H1 (cell line): Measurements from ENCODE around the gene COL19A1. TPM values are rescaled to one million over a fixed set of nuclear protein-coding genes. Genes with fewer than 3 reads are reported as not detected.

Experiments used
- CTCF ChIA-PET: fragments of 300-600 bp; sonication (Branson Sonifier 250); formaldehyde crosslinking; loops from one replicate; lab custom pipeline; 2021; ENCODE audit not compliant: partially characterized antibody; lab: Charles Lee
- POLR2A ChIA-PET: fragments of 300-600 bp; sonication (Branson Sonifier 250); formaldehyde crosslinking; loops from one replicate; lab custom pipeline; 2021; ENCODE audit warnings: inconsistent platforms; ENCODE audit not compliant: partially characterized antibody; lab: Charles Lee
- DNase-seq, 2 experiments: peaks; one replicate each; pipeline versions ENCODE4 v3.0.0 to v3.0.0-alpha.2; 2010 to 2022; ENCODE audit warnings: low spot score in 2 of 2, low read depth in 1 of 2, mixed read lengths in 1 of 2
- FAIRE-seq: peaks from 2 replicates; lab custom pipeline; 2011; peaks lifted over from hg19 to GRCh38; lab: Jason Lieb, UNC
- H2AFZ ChIP-seq: 2 replicates; pipeline ENCODE4 v1.8.1; 2012; ENCODE audit warnings: low read length, inconsistent platforms
- H2AK5ac ChIP-seq: 2 replicates; pipeline ENCODE4 v1.6.1; 2013; ENCODE audit warnings: low read depth, low read length
- H2BK120ac ChIP-seq: replicated peaks from 2 replicates; pipeline ENCODE3; 2013; ENCODE audit warnings: low read depth, low read length, inconsistent platforms
- H2BK12ac ChIP-seq: 2 replicates; pipeline ENCODE4 v1.6.1; 2013; ENCODE audit warnings: low read depth, low read length
- H2BK15ac ChIP-seq: 2 replicates; pipeline ENCODE4 v1.6.1; 2013; ENCODE audit warnings: low read length
- H2BK20ac ChIP-seq: 2 replicates; pipeline ENCODE4 v1.6.1; 2013; ENCODE audit warnings: low read length
- H2BK5ac ChIP-seq: 2 replicates; pipeline ENCODE4 v1.6.1; 2013; ENCODE audit warnings: low read depth, low read length
- H3K14ac ChIP-seq: 2 replicates; pipeline ENCODE4 v1.6.1; 2013; ENCODE audit warnings: inconsistent platforms; ENCODE audit not compliant: insufficient read length
- H3K18ac ChIP-seq: 2 replicates; pipeline ENCODE4 v1.6.1; 2013; ENCODE audit warnings: low read length; ENCODE audit errors: extremely low read depth
- H3K23ac ChIP-seq: 2 replicates; pipeline ENCODE4 v1.6.1; 2013; ENCODE audit warnings: inconsistent platforms; ENCODE audit not compliant: insufficient read length
- H3K23me2 ChIP-seq: 2 replicates; pipeline ENCODE4 v1.6.1; 2013; ENCODE audit warnings: low read depth, low read length
- H3K27ac ChIP-seq: 2 replicates; pipeline ENCODE4 v1.6.1; 2011; ENCODE audit warnings: low read depth, low read length, inconsistent platforms
- H3K27me3 ChIP-seq, 4 experiments: replicated peaks in 1 of 4; 1 replicate in 1 of 4; 2 replicates in 3 of 4; pipeline versions ENCODE4 v1.6.1 to v1.8.1; 2011 to 2013; ENCODE audit warnings: low read length in 3 of 4, mild to moderate bottlenecking in 3 of 4, inconsistent platforms in 2 of 4, mixed read lengths in 2 of 4, moderate library complexity in 1 of 4; ENCODE audit not compliant: control insufficient read depth in 3 of 4, insufficient read depth in 3 of 4; ENCODE audit errors: extremely low read depth in 1 of 4
- H3K36me3 ChIP-seq, 4 experiments: 2 replicates each; pipeline versions ENCODE4 v1.6.1 to v1.8.1; 2011 to 2013; ENCODE audit warnings: mild to moderate bottlenecking in 4 of 4, low read length in 3 of 4, moderate library complexity in 2 of 4, control low read depth in 1 of 4, inconsistent platforms in 1 of 4; ENCODE audit not compliant: insufficient read depth in 4 of 4, control insufficient read depth in 2 of 4
- H3K4ac ChIP-seq: replicated peaks from 2 replicates; pipeline ENCODE3; 2013; ENCODE audit warnings: low read length, low read depth, mixed read lengths, inconsistent platforms; ENCODE audit not compliant: insufficient read length
- H3K4me1 ChIP-seq, 4 experiments: replicated peaks in 1 of 4; 1 replicate in 1 of 4; 2 replicates in 3 of 4; pipeline versions ENCODE4 v1.6.1 to v1.8.1; 2011 to 2013; ENCODE audit warnings: low read length in 3 of 4, inconsistent platforms in 2 of 4, mixed read lengths in 1 of 4; ENCODE audit not compliant: insufficient read depth in 4 of 4, control insufficient read depth in 3 of 4
- H3K4me2 ChIP-seq, 2 experiments: 2 replicates each; pipeline versions ENCODE4 v1.6.1 to v1.8.1; 2011 to 2013; ENCODE audit warnings: low read depth in 2 of 2, low read length in 2 of 2, control low read depth in 1 of 2, inconsistent platforms in 1 of 2, mild to moderate bottlenecking in 1 of 2; ENCODE audit not compliant: insufficient read depth in 1 of 2
- H3K4me3 ChIP-seq, 4 experiments: fragments of 200-600, 300-600 bp in 1 of 4; sonication (generic), shearing (Covaris generic), sonication (Bioruptor Twin) in 1 of 4; 2 replicates each; pipeline versions ENCODE4 v1.5.1 to v1.8.1; 2011 to 2016; ENCODE audit warnings: low read length in 4 of 4, low read depth in 3 of 4, control low read depth in 2 of 4, inconsistent platforms in 2 of 4, mild to moderate bottlenecking in 2 of 4, mixed read lengths in 1 of 4, moderate library complexity in 1 of 4; ENCODE audit not compliant: insufficient read depth in 2 of 4; ENCODE audit errors: extremely low read depth in 1 of 4
- H3K56ac ChIP-seq: replicated peaks from 2 replicates; pipeline ENCODE3; 2013; ENCODE audit warnings: low read depth, mild to moderate bottlenecking, mixed read lengths, low read length, inconsistent platforms; ENCODE audit not compliant: insufficient read length
- H3K79me1 ChIP-seq: 2 replicates; pipeline ENCODE4 v1.6.1; 2013; ENCODE audit warnings: low read depth, low read length, control low read depth
- H3K79me2 ChIP-seq, 2 experiments: 2 replicates each; pipeline versions ENCODE4 v1.6.1 to v1.8.1; 2012 to 2013; ENCODE audit warnings: low read length in 2 of 2, mild to moderate bottlenecking in 2 of 2, inconsistent platforms in 1 of 2; ENCODE audit not compliant: insufficient read depth in 2 of 2, control insufficient read depth in 1 of 2
- H3K9ac ChIP-seq, 4 experiments: replicated peaks in 1 of 4; 1 replicate in 1 of 4; 2 replicates in 3 of 4; pipeline versions ENCODE4 v1.6.1 to v1.8.1; 2011 to 2013; ENCODE audit warnings: low read depth in 3 of 4, low read length in 3 of 4, control low read depth in 2 of 4, mild to moderate bottlenecking in 2 of 4, moderate library complexity in 2 of 4, inconsistent platforms in 1 of 4; ENCODE audit errors: extremely low read depth in 1 of 4
- H3K9me3 ChIP-seq, 2 experiments: 2 replicates each; pipeline versions ENCODE4 v1.6.1 to v1.8.1; 2012 to 2013; ENCODE audit warnings: mild to moderate bottlenecking in 2 of 2, moderate library complexity in 2 of 2, control low read depth in 1 of 2, inconsistent platforms in 1 of 2, low read depth in 1 of 2, low read length in 1 of 2, mixed read lengths in 1 of 2; ENCODE audit not compliant: insufficient read depth in 2 of 2
- H4K20me1 ChIP-seq, 2 experiments: replicated peaks in 1 of 2; 2 replicates each; pipeline versions ENCODE3 to v1.8.1; 2011 to 2013; ENCODE audit warnings: inconsistent platforms in 2 of 2, low read length in 2 of 2, mild to moderate bottlenecking in 1 of 2; ENCODE audit not compliant: insufficient read depth in 2 of 2, control insufficient read depth in 1 of 2
- H4K5ac ChIP-seq: 2 replicates; pipeline ENCODE4 v1.6.1; 2013; ENCODE audit warnings: low read length, low read depth, mixed read lengths, inconsistent platforms; ENCODE audit not compliant: insufficient read length
- H4K8ac ChIP-seq: 2 replicates; pipeline ENCODE4 v1.8.0; 2013; ENCODE audit warnings: mild to moderate bottlenecking, moderate library complexity, low read length, inconsistent platforms; ENCODE audit not compliant: insufficient read depth; ENCODE audit errors: extremely low read depth
- H4K91ac ChIP-seq: replicated peaks from 2 replicates; pipeline ENCODE3; 2013; ENCODE audit warnings: low read length, mixed read lengths, inconsistent platforms; ENCODE audit not compliant: insufficient read length
- BACH1 ChIP-seq: IDR thresholded peaks from 2 replicates; pipeline ENCODE4 v1.6.1; 2012; ENCODE audit warnings: low read length, improper control_type of control experiment
- BRCA1 ChIP-seq: IDR thresholded peaks from 2 replicates; pipeline ENCODE4 v1.6.1; 2012; ENCODE audit warnings: low read depth, low read length, improper control_type of control experiment
- CEBPB ChIP-seq: IDR thresholded peaks from 2 replicates; pipeline ENCODE4 v1.6.1; 2012; ENCODE audit warnings: low read depth, low read length
- CREB1 ChIP-seq: IDR thresholded peaks from 2 replicates; pipeline ENCODE4 v1.6.1; 2012; ENCODE audit warnings: inconsistent platforms
- CTCF ChIP-seq, 3 experiments: IDR thresholded peaks; 1 replicate in 2 of 3; 2 replicates in 1 of 3; pipeline versions ENCODE4 v1.5.1 to v1.6.1; 2011; ENCODE audit warnings: low read length in 3 of 3, mild to moderate bottlenecking in 3 of 3, inconsistent platforms in 2 of 3, low read depth in 1 of 3, moderate library complexity in 1 of 3; ENCODE audit not compliant: insufficient read depth in 1 of 3; ENCODE audit errors: control extremely low read depth in 1 of 3
- EZH2 ChIP-seq: fragments of 200-600 bp; sonication (generic); IDR thresholded peaks from 2 replicates; pipeline ENCODE4 v1.7.1; 2012; ENCODE audit warnings: low read depth, mild to moderate bottlenecking, moderate library complexity, low read length, inconsistent platforms; ENCODE audit not compliant: severe bottlenecking
- HDAC2 ChIP-seq, 2 experiments: fragments of 300-600 bp in 1 of 2; sonication (generic) in 1 of 2; IDR thresholded peaks; 2 replicates each; pipeline ENCODE4 v1.6.1; 2011 to 2012; ENCODE audit warnings: low read depth in 2 of 2, low read length in 2 of 2, mild to moderate bottlenecking in 2 of 2, moderate library complexity in 2 of 2, borderline replicate concordance in 1 of 2, inconsistent platforms in 1 of 2
- HDAC6 ChIP-seq: IDR thresholded peaks from one replicate; pipeline ENCODE4 v1.7.1; 2012; ENCODE audit warnings: low read depth, mild to moderate bottlenecking, inconsistent platforms, low read length, moderate library complexity
- JUND ChIP-seq: IDR thresholded peaks from 2 replicates; pipeline ENCODE4 v1.6.1; 2011; ENCODE audit warnings: mild to moderate bottlenecking, improper control_type of control experiment, low read length
- TBP ChIP-seq: IDR thresholded peaks from 2 replicates; pipeline ENCODE4 v1.6.1; 2011; ENCODE audit warnings: low read depth, low read length, improper control_type of control experiment
- WGBS, 2 experiments: shearing (Covaris generic) in 1 of 2; methylation state at CpG; one replicate each; pipeline versions ENCODE4 v1.1.6 to v1.1.7; 2013 to 2015; ENCODE audit warnings: low lambda C conversion rate in 2 of 2, mixed read lengths in 2 of 2, inconsistent platforms in 1 of 2, low coverage in 1 of 2, missing lambda C conversion rate in 1 of 2; ENCODE audit not compliant: insufficient replicate concordance in 2 of 2, insufficient coverage in 1 of 2, insufficient read length in 1 of 2; ENCODE audit errors: extremely low coverage in 1 of 2, missing lambda C conversion rate in 1 of 2; 5-methylcytosine and 5-hydroxymethylcytosine counted together
- polyA plus RNA-seq, 7 experiments: library from polyadenylated mRNA; depleted of rRNA in 3 of 7; stranded (reverse) in 5 of 7; unstranded in 2 of 7; fragments of >200 nt in 5 of 7; fragments of 200-250 nt in 2 of 7; gene quantifications; 1 replicate in 5 of 7; 2 replicates in 1 of 7; 4 replicates in 1 of 7; pipeline versions ENCODE4 v1.2.1 to v1.2.3, GENCODE V29; 2011 to 2013; ENCODE audit warnings: missing spikeins in 2 of 7, mixed read lengths in 2 of 7
- total RNA-seq: library from RNA; stranded (reverse); fragmentation: NEBNext Ultra II Directional; extraction: Animal tissue kit (Norgen Biotek cat#: 25700); gene quantifications from 2 replicates; pipeline ENCODE4 v1.2.1, GENCODE V29; 2021

COL19A1 gene
- total and polyA plus RNA-seq, 2 of the 8 experiments (the other 6 are each of a cell fraction or from before 2014, with no cell fraction given): not detected

- no peak overlapping the region for H4K91ac ChIP-seq
- TF ChIP-seq BRCA1 (no peak), JUND (no peak), CEBPB (no peak), EZH2 (no peak), TBP (no peak), HDAC2 (IDR thresholded peaks at IDR 0.05; ENCODE audit: borderline replicate concordance in 1 of 2, low read depth in 2 of 2, low read length in 2 of 2) (no peak), CTCF (IDR thresholded peaks at IDR 0.05; ENCODE audit: control extremely low read depth in 1 of 3, insufficient read depth in 1 of 3, low read depth in 1 of 3, low read length in 3 of 3) (peak; percentile 67 to 93 (median 85)), BACH1 (no peak), CREB1 (no peak), HDAC6 (no peak)
Observed at GRCh38 chr6:70166088-70166958, 300.0 kb downstream of the COL19A1 start.

More at GRCh38 chr6:70166088-70166958, 300.0 kb downstream of the COL19A1 start:
- H4K5ac ChIP-seq: no peak overlapping the region
- POLR2A ChIA-PET: no interaction called here
- peak; percentile 17 to 79 for DNase-seq
- H2BK12ac ChIP-seq: no peak overlapping the region
- no peaks in the 10 kb centered on the region for H3K36me3 ChIP-seq
- H3K4me3 ChIP-seq: peak overlapping the region in 2 of 4 experiments; percentile 17 to 45; a peak in 2 of 8 replicates
- H3K18ac ChIP-seq: no peak overlapping the region
- FAIRE-seq: peak; percentile 86
- no peak overlapping the region for H3K56ac ChIP-seq
- H3K4ac ChIP-seq: no peak overlapping the region
- H2BK20ac ChIP-seq: no peak overlapping the region
- no peaks in the 10 kb centered on the region for H3K79me2 ChIP-seq
- no peak overlapping the region for H2BK15ac ChIP-seq
- WGBS, 2 experiments: 33% methylated on average over 24 of the region's 24 CpGs; no CpG with 5 or more reads in 1 of the 2 experiments
- H2BK120ac ChIP-seq: no peak overlapping the region
- H3K9ac ChIP-seq: no peak overlapping the region; a peak in 1 of 7 replicates
- H3K23me2 ChIP-seq: no peaks in the 10 kb centered on the region
- H3K9me3 ChIP-seq: no peaks in the 10 kb centered on the region
- H3K23ac ChIP-seq: no peak overlapping the region
- no peaks in the 10 kb centered on the region for H3K79me1 ChIP-seq
- CTCF ChIA-PET: interaction anchor here (0.6 to 1.9 kb wide), 31 partner anchors 10 to 1527 kb away, joined by 3 to 13 read pairs (median 4); no protein-coding TSS in a partner anchor
- no peak overlapping the region for H2BK5ac ChIP-seq
- H4K20me1 ChIP-seq: peaks cover 0 to 1% of the 10 kb centered on the region in 2 experiments
- H3K4me1 ChIP-seq: no peaks in the 10 kb centered on the region
- no peak overlapping the region for H2AK5ac ChIP-seq
- H4K8ac ChIP-seq: no peak overlapping the region
- H3K27ac ChIP-seq: no peak overlapping the region
- H2AFZ ChIP-seq: peak overlapping the region; percentile 99
- no peaks in the 10 kb centered on the region for H3K27me3 ChIP-seq
- peak overlapping the region in 1 of 2 experiments; percentile 72; a peak in 2 of 4 replicates for H3K4me2 ChIP-seq
- H3K14ac ChIP-seq: no peak overlapping the region
